A549 (cell line): ENCODE data around the gene TRIM10. TPM values are rescaled to one million over a fixed set of nuclear protein-coding genes. Genes with fewer than 3 reads are reported as not detected.
A peak's percentile ranks its signal among the peaks of the same experiment; 100 is the strongest.

Experiments
- ATAC-seq, 2 experiments: fragments of 200-7000 bp in 1 of 2; fragments of >200 bp in 1 of 2; cut with Nextera tagmentation in 1 of 2; cut with Tn5 transposase in 1 of 2; 3 replicates each; pipeline versions ENCODE4 v1.8.0 to v1.9.1; 2018 to 2020; ENCODE audit warnings: mild to moderate bottlenecking in 1 of 2, moderate library complexity in 1 of 2
- CTCF ChIA-PET: fragments of 300-600 bp; sonication (Branson Sonifier 250); formaldehyde crosslinking; extraction: SDS; loops from one replicate; lab custom pipeline; 2021; ENCODE audit warnings: antibody characterized with exemption, inconsistent platforms; lab: Yijun Ruan, JAX
- POLR2A ChIA-PET: fragments of 350-600 bp; formaldehyde crosslinking; extraction: SDS; loops from one replicate; lab custom pipeline; 2021; ENCODE audit warnings: antibody characterized with exemption, inconsistent platforms; lab: Yijun Ruan, JAX
- DNase-seq, 2 experiments: peaks; one replicate each; pipeline versions ENCODE4 v3.0.0 to v3.0.0-alpha.2; 2011 to 2016; ENCODE audit warnings: low read depth in 1 of 2, low spot score in 1 of 2
- FAIRE-seq: peaks from 2 replicates; lab custom pipeline; 2011; peaks lifted over from hg19 to GRCh38; lab: Jason Lieb, UNC
- H3K27ac ChIP-seq, 2 experiments: fragments of >200 bp; sonication (Bioruptor Twin); formaldehyde crosslinking; 3 replicates each; pipeline ENCODE4 v1.5.1; 2016 to 2017
- H3K4me1 ChIP-seq: fragments of >200 bp; sonication (Bioruptor Twin); formaldehyde crosslinking; 3 replicates; pipeline ENCODE4 v1.6.1; 2016
- H3K4me2 ChIP-seq: fragments of >200 bp; sonication (Bioruptor Twin); formaldehyde crosslinking; 3 replicates; pipeline ENCODE4 v1.6.1; 2016
- H3K4me3 ChIP-seq: fragments of >200 bp; sonication (Bioruptor Twin); formaldehyde crosslinking; 3 replicates; pipeline ENCODE4 v1.5.1; 2016
- H3K9me3 ChIP-seq: fragments of >200 bp; sonication (Bioruptor Twin); formaldehyde crosslinking; 3 replicates; pipeline ENCODE4 v1.6.1; 2016
- CEBPB ChIP-seq, 2 experiments: fragments of >200 bp in 1 of 2; sonication (Bioruptor Twin) in 1 of 2; formaldehyde crosslinking in 1 of 2; IDR thresholded peaks; 2 replicates each; pipeline ENCODE4 v1.6.1; 2012 to 2016
- CHD2 ChIP-seq: fragments of 150-350 bp; IDR thresholded peaks from 2 replicates; pipeline ENCODE4 v1.6.1; 2014; ENCODE audit warnings: low read length; ENCODE audit not compliant: partially characterized antibody
- EHF ChIP-seq: fragments of 250-450 bp; sonication (Bioruptor Pico); IDR thresholded peaks from 2 replicates; pipeline ENCODE4 v1.5.0; 2020; ENCODE audit warnings: mild to moderate bottlenecking
- EP300 ChIP-seq, 2 experiments: fragments of >200 bp; sonication (Bioruptor Twin); formaldehyde crosslinking; IDR thresholded peaks; 2 replicates in 1 of 2; 3 replicates in 1 of 2; pipeline ENCODE4 v1.6.1; 2016 to 2017
- FOSB ChIP-seq: fragments of 250-450 bp; sonication (Bioruptor Pico); IDR thresholded peaks from 2 replicates; pipeline ENCODE4 v1.5.0; 2020; ENCODE audit warnings: mild to moderate bottlenecking, moderate library complexity
- FOSL2 ChIP-seq, 2 experiments: fragments of 450-650 bp in 1 of 2; fragments of >200 bp in 1 of 2; sonication (Bioruptor Twin) in 1 of 2; formaldehyde crosslinking; IDR thresholded peaks; 2 replicates each; pipeline versions ENCODE4 v1.5.0 to v1.6.1; 2016 to 2020; ENCODE audit warnings: mild to moderate bottlenecking in 1 of 2, moderate library complexity in 1 of 2
- HEYL ChIP-seq: fragments of 250-450 bp; sonication (Bioruptor Pico); IDR thresholded peaks from 2 replicates; pipeline ENCODE4 v1.8.0; 2021; ENCODE audit warnings: mild to moderate bottlenecking, moderate library complexity
- HOXA7 ChIP-seq: fragments of 250-450 bp; sonication (Bioruptor Pico); IDR thresholded peaks from 2 replicates; pipeline ENCODE4 v1.5.0; 2020; ENCODE audit warnings: mild to moderate bottlenecking, moderate library complexity
- HOXB13 ChIP-seq: fragments of 250-450 bp; sonication (Bioruptor Pico); IDR thresholded peaks from 2 replicates; pipeline ENCODE4 v1.5.0; 2020; ENCODE audit warnings: low read depth, mild to moderate bottlenecking, moderate library complexity
- MAFK ChIP-seq: fragments of 450-650 bp; IDR thresholded peaks from 2 replicates; pipeline ENCODE4 v1.6.1; 2014; ENCODE audit not compliant: partially characterized antibody
- MYC ChIP-seq: IDR thresholded peaks from 2 replicates; pipeline ENCODE4 v1.6.1; 2012; ENCODE audit warnings: mild to moderate bottlenecking, inconsistent platforms, low read length, improper control_type of control experiment, borderline replicate concordance
- PHF8 ChIP-seq: fragments of 200-600 bp; sonication (generic); IDR thresholded peaks from 2 replicates; pipeline ENCODE4 v1.6.1; 2016; ENCODE audit warnings: low read depth, mild to moderate bottlenecking, antibody characterized with exemption, moderate library complexity, borderline replicate concordance
- RCOR1 ChIP-seq: fragments of 150-350 bp; IDR thresholded peaks from 2 replicates; pipeline ENCODE4 v1.6.1; 2014; ENCODE audit warnings: antibody characterized with exemption, low read length, low read depth
- RFX5 ChIP-seq: fragments of 450-650 bp; IDR thresholded peaks from 2 replicates; pipeline ENCODE4 v1.7.1; 2014; ENCODE audit warnings: antibody characterized with exemption, mild to moderate bottlenecking, moderate library complexity
- RNF2 ChIP-seq: fragments of 200-600 bp; sonication (generic); IDR thresholded peaks from 2 replicates; pipeline ENCODE4 v1.6.1; 2016; ENCODE audit warnings: low read depth, mild to moderate bottlenecking, antibody characterized with exemption, moderate library complexity, borderline replicate concordance
- TFCP2L1 ChIP-seq: fragments of 250-450 bp; sonication (Bioruptor Pico); IDR thresholded peaks from 2 replicates; pipeline ENCODE4 v1.5.0; 2021; ENCODE audit warnings: mild to moderate bottlenecking
- TP53 ChIP-seq: fragments of 250-450 bp; sonication (Bioruptor Pico); IDR thresholded peaks from 2 replicates; pipeline ENCODE4 v1.5.0; 2021; ENCODE audit warnings: mild to moderate bottlenecking, moderate library complexity
- USF2 ChIP-seq: fragments of 450-650 bp; IDR thresholded peaks from 2 replicates; pipeline ENCODE4 v1.6.1; 2014; ENCODE audit warnings: antibody characterized with exemption
- ZC3H11A ChIP-seq: fragments of 450-650 bp; IDR thresholded peaks from 2 replicates; pipeline ENCODE4 v1.6.1; 2014; ENCODE audit warnings: antibody characterized with exemption, mild to moderate bottlenecking
- ZSCAN20 ChIP-seq: fragments of 250-450 bp; sonication (Bioruptor Pico); IDR thresholded peaks from 2 replicates; pipeline ENCODE4 v1.8.0; 2022; ENCODE audit warnings: mild to moderate bottlenecking, moderate library complexity
- WGBS: methylation state at CpG from one replicate; pipeline ENCODE4 v1.1.6; 2017; ENCODE audit errors: missing lambda C conversion rate; 5-methylcytosine and 5-hydroxymethylcytosine counted together
- polyA plus RNA-seq, 4 experiments: library from polyadenylated mRNA; depleted of rRNA in 3 of 4; stranded (reverse); fragments of >200 nt; fragmentation: RNase III in 1 of 4; extraction: RNeasy Plus Mini Kit Qiagen cat#74134 plus additional on column Dnase treatment in 1 of 4; gene quantifications; 2 replicates in 3 of 4; 3 replicates in 1 of 4; pipeline ENCODE4 v1.2.3, GENCODE V29; 2011 to 2017

The TRIM10 gene
- polyA plus RNA-seq, 2 of the 4 experiments (the other 2 are of a cell fraction): 0.03 to 0.12 TPM

- WGBS: 76% methylated on average over 24 of the region's 31 CpGs
- CTCF ChIA-PET: interaction anchor here (0.6 kb wide), 1 partner anchor 11 kb away, joined by 3 read pairs; no protein-coding TSS in a partner anchor
- DNase-seq: no peak
- 0 out of 3 replicates have a peak, but pooled peaks cover 3% of the 10 kb centered on the region for H3K4me1 ChIP-seq
- TF ChIP-seq CEBPB (IDR thresholded peaks at IDR 0.05) (no peak), USF2 (no peak), RNF2 (no peak), TFCP2L1 (CRISPR knock-in tag) (no peak), EHF (CRISPR knock-in tag) (no peak), RCOR1 (no peak), EP300 (IDR thresholded peaks at IDR 0.05) (no peak), CHD2 (no peak), FOSB (no peak), RFX5 (no peak), ZSCAN20 (CRISPR knock-in tag) (no peak), TP53 (CRISPR knock-in tag) (no peak), HOXB13 (CRISPR knock-in tag) (no peak)
- TF ChIP-seq, all 56 proteins: peak for 0
- peak within 1 kb of the TSS; percentile 70 for H3K4me2 ChIP-seq
- H3K27ac ChIP-seq: peak within 1 kb of the TSS in 1 of 2 experiments; percentile 52; a peak in 1 of 6 replicates
- H3K9me3 ChIP-seq: no peaks in the 10 kb centered on the region
- FAIRE-seq (no peak), ATAC-seq (peak; percentile 43 to 59; a peak in 3 of 6 replicates)
- peak within 1 kb of the TSS; percentile 33 for H3K4me3 ChIP-seq
- POLR2A ChIA-PET: no interaction called here
Observed at GRCh38 chr6:30163090-30163917, 2.3 kb upstream of the TRIM10 start, which contains the start of gene TRIM15. Gene TRIM15 (plus strand): TSS chr6:30163546. CDS start chr6:30163685, 139 bp downstream.

DNA sequence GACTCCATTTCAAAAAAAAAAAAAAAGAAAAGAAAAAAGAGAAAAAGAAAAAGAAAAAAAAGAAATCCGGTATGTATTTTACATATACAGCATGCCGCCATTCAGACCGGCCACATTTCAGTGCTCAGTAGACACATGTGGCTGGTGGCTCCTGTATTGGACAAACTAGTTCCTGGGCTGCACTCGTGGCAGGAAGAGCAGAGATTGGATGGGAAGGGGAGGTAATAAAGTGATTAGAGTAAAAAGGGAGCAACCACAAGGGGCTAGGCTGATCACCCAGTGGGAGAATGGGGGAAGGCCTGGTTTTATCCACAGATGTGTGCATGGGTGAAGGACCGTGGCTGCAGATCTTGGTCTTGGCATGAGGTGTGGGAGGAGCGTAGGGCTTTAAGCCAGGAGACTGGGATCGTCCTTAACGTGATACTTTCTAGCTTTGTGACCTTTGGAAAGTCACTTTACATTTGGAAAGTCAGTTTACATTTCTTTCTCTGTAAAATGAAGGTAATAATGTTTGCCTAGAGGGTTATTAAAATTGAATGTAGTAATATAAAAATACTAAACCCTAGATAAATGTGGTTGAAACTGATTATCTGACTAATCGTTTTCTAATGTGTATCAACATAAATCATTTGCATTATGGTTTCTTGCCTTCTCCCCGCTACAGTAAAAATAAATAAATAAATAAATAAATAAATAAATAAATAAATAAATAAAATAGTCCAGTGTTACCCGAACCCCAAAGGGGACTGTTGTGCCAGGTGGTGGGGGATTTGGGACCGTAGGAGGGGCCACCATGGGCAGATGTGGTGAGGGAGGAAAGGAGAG is 1.5 kb upstream of the TRIM10 start:
- Histone ChIP-seq H3K4me1 (0 out of 3 replicates have a peak, but pooled peaks cover 3% of the 10 kb centered on the region), H3K27ac (peak overlapping the region in 1 of 2 experiments; percentile 52; a peak in 1 of 6 replicates), H3K4me3 (peak overlapping the region; percentile 33), H3K4me2 (peak overlapping the region; percentile 70), H3K9me3 (no peaks in the 10 kb centered on the region)
- ChIA-PET CTCF (interaction anchor here (0.6 kb wide), 1 partner anchor 11 kb away, joined by 3 read pairs; no protein-coding TSS in a partner anchor), POLR2A (no interaction called here)
- no peak for ATAC-seq
- FAIRE-seq: no peak
- TF ChIP-seq HOXA7 (CRISPR knock-in tag) (no peak), ZC3H11A (peak; percentile 66)
- 55% methylated on average over 12 of the region's 12 CpGs for WGBS
- no peak for DNase-seq

DNA sequence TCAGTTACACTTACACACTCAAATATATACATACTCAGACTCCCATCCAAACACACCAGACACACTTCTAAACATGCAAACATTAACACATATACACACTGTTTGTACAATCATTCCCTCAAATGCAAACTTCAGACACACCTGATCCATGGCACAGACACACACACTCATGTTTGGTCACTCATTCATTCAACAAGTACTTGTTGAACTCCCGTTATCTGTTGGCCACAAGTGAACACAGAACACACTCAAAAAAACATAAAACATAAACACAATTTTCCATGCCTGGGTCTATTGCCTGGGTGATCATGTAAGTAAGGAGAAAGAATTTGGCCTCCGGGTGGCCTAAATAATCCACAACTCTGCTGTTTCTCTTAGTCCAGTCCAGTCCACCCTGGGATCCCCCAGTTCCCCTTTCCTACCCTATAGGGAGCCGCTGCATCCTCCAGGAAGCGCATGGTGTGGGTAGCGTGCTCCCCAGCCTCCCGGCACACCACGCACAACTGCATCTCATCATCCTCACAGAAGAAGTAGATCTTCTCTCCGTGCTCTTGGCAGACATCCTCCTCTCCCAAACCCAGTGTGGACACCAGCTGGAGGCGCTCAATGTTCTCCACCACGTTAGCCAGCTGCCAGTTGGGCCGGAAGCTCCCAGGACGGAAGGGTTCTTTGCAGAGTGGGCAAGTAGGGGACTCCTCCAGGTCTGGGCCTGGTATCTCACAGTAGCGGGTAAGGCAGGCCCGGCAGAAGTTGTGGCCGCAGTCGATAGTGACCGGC is 815 bp downstream of the TRIM10 start:
- 76% methylated on average over 10 of the region's 17 CpGs for WGBS
- ChIA-PET CTCF (no interaction called here), POLR2A (no interaction called here)
- no peak for TF ChIP-seq TP53 (CRISPR knock-in tag)
- no peak for TF ChIP-seq PHF8
- no peak for TF ChIP-seq FOSL2 (IDR thresholded peaks at IDR 0.05)
- TF ChIP-seq FOSL2 (CRISPR knock-in tag; IDR thresholded peaks at IDR 0.05): no peak
- TF ChIP-seq CEBPB (IDR thresholded peaks at IDR 0.05): no peak
- TF ChIP-seq HEYL: no peak
- no peak for TF ChIP-seq MYC
- TF ChIP-seq MAFK: no peak
- Histone ChIP-seq H3K9me3 (no peaks in the 10 kb centered on the region), H3K4me2 (no peak overlapping the region), H3K4me1 (peaks cover 21% of the 10 kb centered on the region), H3K4me3 (no peak overlapping the region), H3K27ac (no peak overlapping the region)
- DNase-seq (no peak), ATAC-seq (no peak), FAIRE-seq (no peak)
